ENCODE data around the gene ELMO1. TPM values are rescaled to one million over a fixed set of nuclear protein-coding genes. Genes with fewer than 3 reads are reported as not detected.

ELMO1 gene
- total RNA-seq, 4 donors from 2014 or later = 11.5 to 19.9 (median 17.4) TPM

GRCh38 chr7:37281368-37282092 is 167.1 kb downstream of the ELMO1 start:
- intact Hi-C loops (cut with DNase I; ENCODE audit: low total_unique reads) = no loop called here
- TF ChIP-seq POLR2A (IDR thresholded peaks at IDR 0.05) = no peak
- TF ChIP-seq CTCF (IDR thresholded peaks at IDR 0.05) = no peak
- DNase-seq (ENCODE audit: low spot score in 2 of 2) = no peak
- 50 to 59% methylated on average over 5 of the region's 5 CpGs for WGBS, 2 donors
- H3K4me3 ChIP-seq (ENCODE audit: low read depth, poor library complexity, severe bottlenecking) = no peak overlapping the region

GRCh38 chr7:37277513-37277912 is 171.2 kb downstream of the ELMO1 start:
- H3K4me3 ChIP-seq (ENCODE audit: low read depth, poor library complexity, severe bottlenecking) = no peak overlapping the region
- WGBS, 2 donors = 91 to 96% methylated on average over 3 of the region's 3 CpGs
- DNase-seq (ENCODE audit: low spot score in 2 of 2) = no peak
- intact Hi-C loops (cut with DNase I; ENCODE audit: low total_unique reads) = no loop called here
- TF ChIP-seq POLR2A (IDR thresholded peaks at IDR 0.05) (no peak), CTCF (IDR thresholded peaks at IDR 0.05) (no peak)

- no peak for DNase-seq (ENCODE audit: low spot score in 2 of 2)
- TF ChIP-seq POLR2A (IDR thresholded peaks at IDR 0.05) (no peak), CTCF (IDR thresholded peaks at IDR 0.05) (no peak)
- WGBS, 2 donors = 46 to 62% methylated on average over 5 of the region's 5 CpGs
- intact Hi-C loops (cut with DNase I; ENCODE audit: low total_unique reads) = no loop called here
- no peak overlapping the region for H3K4me3 ChIP-seq (ENCODE audit: low read depth, poor library complexity, severe bottlenecking)
Measured at GRCh38 chr7:37275078-37275710, 173.5 kb downstream of the ELMO1 start.

GRCh38 chr7:37273891-37274290 is 174.8 kb downstream of the ELMO1 start:
- WGBS, 2 donors = 91 to 98% methylated on average over 2 of the region's 2 CpGs
- intact Hi-C loops (cut with DNase I; ENCODE audit: low total_unique reads) = loop anchor here (2.0 kb wide), 1 partner anchor 17 kb away; no protein-coding TSS in a partner anchor
- no peak for DNase-seq (ENCODE audit: low spot score in 2 of 2)
- H3K4me3 ChIP-seq (ENCODE audit: low read depth, poor library complexity, severe bottlenecking) = no peak overlapping the region
- TF ChIP-seq CTCF (IDR thresholded peaks at IDR 0.05) = no peak
- TF ChIP-seq POLR2A (IDR thresholded peaks at IDR 0.05) = no peak

- no peak overlapping the region for H3K4me3 ChIP-seq (ENCODE audit: low read depth, poor library complexity, severe bottlenecking)
- intact Hi-C loops (cut with DNase I; ENCODE audit: low total_unique reads) = no loop called here
- TF ChIP-seq CTCF (IDR thresholded peaks at IDR 0.05) = no peak
- no peak for TF ChIP-seq POLR2A (IDR thresholded peaks at IDR 0.05)
- 66 to 70% methylated on average over 6 of the region's 6 CpGs for WGBS, 2 donors
- no peak for DNase-seq (ENCODE audit: low spot score in 2 of 2)
Measured at GRCh38 chr7:37269711-37270508, 178.8 kb downstream of the ELMO1 start.

Measured in lower leg skin (tissue), 4 donors.